HG02852 (cell line): ENCODE measurements around the gene CHCHD5.

Source experiments
- ATAC-seq: cut with Tn5 transposase; IDR thresholded peaks from one replicate; pipeline ENCODE4 v1.9.1; 2021; ENCODE audit warnings: mild to moderate bottlenecking, moderate library complexity; ENCODE audit not compliant: unreplicated experiment

Gene CHCHD5

DNA sequence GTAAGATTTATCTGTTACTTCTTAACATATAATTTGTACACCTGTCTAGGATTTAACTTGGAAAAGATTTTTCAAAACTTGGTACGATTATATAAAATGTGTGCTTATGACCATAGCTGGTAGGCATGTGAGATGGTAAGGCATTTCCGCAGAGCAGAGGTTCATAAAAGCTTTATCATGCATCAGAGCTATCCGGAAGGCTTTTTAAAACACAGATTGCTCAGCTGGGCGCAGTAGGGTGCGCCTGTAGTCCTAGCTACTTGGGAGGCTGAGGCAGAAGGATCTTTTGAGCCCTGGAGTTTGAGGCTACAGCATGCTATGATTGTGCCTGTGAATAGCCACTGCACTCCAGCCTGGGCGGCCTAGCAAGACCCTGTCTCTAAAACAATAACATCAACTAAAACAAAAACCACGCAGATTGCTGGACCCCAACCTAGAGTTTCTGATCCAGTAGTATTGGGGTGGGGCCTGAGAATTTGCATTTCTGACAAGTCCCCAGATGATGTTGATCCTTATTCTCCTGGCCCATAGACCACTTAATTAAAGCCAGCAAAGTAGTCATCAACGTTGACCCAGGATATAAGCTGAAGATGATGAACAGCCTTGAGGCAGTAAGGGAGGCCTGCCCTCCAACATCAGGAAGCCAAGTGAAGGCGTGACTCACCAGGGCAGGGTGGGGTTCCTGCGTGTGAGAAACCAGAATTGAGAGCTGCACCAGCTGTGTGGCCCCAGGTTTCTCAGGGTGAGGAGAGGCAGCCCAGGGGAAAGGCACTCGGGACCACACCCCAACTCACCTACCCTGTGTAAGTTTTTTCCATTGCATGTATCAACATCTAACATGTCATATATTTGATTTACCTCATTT is 39.7 kb downstream of the CHCHD5 start:
- ATAC-seq, result peak; percentile 76

DNA sequence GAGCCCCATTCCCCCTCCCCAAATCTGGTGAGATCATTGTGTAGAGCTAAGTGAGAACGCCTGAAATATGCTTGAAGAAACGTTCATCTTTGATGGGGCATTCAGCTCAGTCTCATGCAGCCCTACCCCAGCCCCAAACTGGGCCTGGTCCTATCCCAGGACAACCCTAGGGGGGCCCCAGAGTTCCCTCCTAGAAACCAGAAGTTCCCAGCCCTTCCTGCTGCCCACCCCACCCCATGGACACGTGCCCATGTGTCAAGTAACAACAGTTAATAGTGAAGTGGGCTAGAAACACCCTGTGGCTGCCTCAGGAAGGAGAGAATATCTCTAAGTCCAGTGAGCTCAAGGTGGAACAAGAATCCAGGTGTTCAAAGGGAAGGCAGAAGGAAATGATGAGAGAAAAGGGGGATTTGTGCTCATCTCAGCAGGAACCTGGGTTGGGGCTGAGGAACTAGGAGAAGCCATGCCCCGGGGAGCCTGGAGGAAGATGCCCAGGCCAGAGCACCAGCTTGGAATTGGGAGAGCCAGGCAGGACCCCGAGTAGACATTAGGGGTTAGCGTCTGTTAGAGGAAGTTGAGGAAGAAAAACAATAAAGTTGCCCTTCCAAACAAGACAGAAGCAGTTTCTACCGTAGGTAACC is 41.2 kb downstream of the CHCHD5 start:
- no peak for ATAC-seq

GRCh38 chr2:112626604-112627059 is 42.2 kb downstream of the CHCHD5 start:
- ATAC-seq, result peak; percentile 45

- no peak for ATAC-seq
These were observed 42.9 kb downstream of the CHCHD5 start for GRCh38 chr2:112627060-112628040.

GRCh38 chr2:112629224-112629623 is 44.8 kb downstream of the CHCHD5 start:
- no peak for ATAC-seq

DNA sequence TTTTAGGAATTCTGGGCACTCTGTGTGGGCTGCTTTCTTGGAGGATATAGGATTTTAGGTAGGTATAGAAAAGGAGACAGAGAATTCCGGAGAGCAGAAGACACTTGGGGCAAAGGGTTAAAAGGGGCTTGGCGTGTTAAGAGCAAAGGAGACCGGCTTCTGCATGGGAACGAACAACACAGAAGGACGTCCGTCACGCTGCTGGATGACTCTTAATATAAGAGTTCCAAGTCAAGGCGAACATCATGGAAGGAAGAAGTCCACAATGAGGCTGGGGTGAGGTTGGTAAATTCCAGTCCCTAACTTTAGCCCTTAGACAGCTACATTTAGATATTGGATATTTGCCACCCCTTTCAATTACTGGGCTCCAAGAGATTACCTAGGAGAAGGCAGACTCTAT is 45.4 kb downstream of the CHCHD5 start:
- ATAC-seq, result no peak

DNA sequence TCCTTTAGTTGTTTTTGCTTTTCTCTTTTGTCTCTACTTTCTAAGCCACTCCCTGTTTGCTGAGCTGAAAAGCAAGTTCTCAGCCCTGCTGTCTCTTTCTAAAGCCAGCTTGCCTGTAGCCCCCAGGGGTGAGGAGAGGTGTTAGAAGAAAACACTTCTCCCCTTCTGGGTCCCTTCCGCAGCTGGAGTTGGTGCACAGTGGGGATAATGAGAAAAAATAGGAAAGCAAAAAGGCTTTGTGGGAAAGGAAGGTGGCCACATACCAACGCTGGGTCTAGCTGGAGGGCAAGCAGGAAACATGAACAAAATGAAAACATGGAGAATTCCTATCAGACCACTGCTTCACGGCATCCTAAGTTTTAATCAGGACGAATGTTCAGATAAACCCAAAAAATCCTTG is 45.9 kb downstream of the CHCHD5 start:
- no peak for ATAC-seq

DNA sequence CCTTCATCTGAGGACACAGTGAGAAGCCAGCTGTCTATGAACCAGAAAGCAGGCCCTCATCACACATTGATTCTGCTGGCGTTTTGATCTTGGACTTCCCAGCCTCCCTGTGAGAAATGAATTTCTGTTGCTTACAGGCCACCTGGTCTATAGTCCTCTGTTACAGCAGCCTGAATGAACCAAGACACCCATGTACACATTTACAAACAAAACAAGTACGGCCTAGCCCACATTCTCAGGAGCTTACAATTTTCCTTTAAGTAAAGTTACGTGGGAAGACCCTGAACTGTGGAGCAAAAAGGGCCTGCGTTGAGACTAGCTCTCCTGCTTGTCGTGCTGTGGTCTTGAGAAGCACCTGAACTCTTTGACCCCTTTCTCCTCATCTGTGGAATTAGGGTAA is 49.3 kb downstream of the CHCHD5 start:
- no peak for ATAC-seq

DNA sequence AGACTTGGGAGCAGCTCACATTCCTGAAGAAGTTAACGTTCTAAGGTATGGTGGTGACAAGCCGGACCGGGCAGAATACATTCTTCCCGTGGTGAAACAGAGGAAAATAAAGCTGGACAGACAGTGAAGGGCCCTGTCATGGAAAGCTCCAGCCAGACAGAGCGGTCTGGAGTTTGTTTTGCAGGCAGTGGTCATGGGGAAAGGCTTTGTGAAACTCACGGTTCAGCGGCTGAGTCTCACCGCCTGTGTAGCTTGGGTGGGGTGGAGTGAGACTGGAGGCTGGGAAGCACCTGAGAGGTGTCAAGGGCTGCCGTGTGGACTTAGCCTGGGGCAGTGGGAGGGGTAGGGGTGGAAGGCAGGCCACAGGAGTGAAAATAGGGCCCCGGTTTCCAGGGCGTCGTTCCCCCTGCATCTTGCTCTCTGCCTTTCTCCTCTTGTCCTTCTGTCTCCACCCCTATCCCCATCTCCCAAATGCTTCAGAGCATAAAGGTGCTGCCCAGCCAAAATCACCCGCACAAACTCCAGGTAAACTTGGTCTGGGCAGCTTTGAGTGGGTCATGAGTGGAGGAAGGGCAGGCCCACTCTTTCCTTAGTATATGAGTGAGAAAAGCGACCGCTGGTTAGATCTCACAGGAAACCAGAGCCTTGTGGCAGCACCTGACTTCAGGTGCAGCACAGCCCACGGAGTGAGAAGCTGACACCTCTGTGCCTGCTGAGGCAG is 49.9 kb downstream of the CHCHD5 start:
- ATAC-seq, result no peak

DNA sequence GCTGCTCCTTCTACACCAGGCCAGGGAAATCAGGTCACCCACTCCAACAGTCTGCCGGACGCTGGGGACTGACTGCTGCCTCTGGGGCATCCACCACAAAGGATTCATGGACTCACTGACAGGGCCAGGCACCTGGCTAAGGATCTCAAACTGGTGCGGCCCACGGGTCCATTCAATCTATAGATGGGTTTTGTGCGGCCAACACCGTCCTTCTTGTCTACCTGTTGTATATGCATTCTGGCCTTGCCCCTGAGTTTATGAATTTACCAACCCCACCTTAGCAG is 50.4 kb downstream of the CHCHD5 start:
- no peak for ATAC-seq

DNA sequence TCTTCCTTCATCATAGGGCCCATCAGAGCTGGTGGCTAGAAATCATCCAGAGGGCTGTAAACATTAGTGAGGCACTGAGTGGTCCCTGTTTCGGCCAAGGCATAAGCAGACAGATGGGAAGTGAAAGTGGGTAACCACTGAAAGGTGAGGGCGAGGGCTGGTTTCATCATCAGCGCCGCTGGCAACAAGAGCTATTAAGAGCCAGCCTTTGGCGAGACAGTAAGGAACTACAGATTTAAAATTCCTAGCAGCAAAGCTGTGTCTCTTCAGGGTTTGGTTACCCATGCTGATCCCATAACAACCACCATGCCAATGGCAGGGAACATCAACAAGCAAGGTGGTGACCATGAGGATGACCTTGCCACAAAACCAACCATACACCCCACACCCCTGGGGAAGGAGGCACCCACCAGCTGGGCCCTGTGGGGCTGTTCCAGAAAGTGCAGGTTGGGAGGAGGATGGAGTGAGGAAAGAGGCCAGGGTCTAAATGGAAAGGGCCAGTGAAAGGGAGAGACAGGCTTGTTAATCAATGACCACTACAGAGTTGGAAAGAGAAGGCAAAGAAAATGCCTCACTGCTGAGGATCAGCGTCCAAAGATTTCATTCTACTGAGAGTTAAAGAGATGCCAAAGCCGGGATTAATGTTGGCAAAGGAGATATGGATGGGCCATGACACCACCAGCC is 52.3 kb downstream of the CHCHD5 start:
- peak; percentile 76 for ATAC-seq

DNA sequence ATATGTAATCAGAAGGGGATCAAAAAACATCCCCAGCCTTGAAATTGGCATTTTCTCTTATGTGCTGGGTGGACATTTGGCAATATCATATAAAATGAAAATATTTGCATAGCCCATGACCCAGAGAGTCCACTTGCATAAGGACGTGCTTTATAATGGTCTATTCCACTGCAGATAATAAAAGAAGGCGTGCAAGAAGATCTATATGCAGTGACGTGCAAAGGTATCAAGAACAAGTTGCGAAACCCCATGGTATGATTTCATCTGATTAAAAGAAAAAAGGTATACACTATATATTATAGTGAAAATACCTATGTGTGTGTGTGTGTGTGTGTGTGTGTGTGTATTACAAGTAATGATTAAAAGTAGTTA is 52.9 kb downstream of the CHCHD5 start:
- no peak for ATAC-seq
